AG08395 (cell line): ENCODE results near the gene ANKRD40.

Experiments
- DNase-seq: peaks from one replicate; pipeline ENCODE4 v3.0.0; 2012; ENCODE audit warnings: mixed read lengths, low spot score

ANKRD40 gene

GRCh38 chr17:50649042-50649908, 58.4 kb downstream of the ANKRD40 start:
- DNase-seq, result no peak

DNA sequence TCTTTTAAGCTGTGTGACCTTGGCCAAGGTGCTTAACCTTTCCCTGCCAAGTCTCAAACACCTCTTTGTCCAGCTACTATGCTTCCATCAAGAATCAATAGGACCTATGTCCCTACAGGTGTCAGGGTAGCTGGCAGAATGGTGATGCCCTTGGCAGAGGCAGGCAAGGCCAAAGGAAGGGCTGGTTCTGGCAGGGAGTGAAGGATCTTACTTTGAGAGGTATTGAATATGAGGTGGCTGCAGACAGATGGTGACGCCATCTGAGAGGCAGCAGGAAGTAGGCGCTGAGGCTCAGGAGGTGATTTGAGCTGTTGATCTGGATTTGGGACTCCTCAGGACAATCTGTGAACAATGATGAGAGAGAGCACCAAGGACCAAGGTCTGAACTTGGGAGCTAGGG, 60.5 kb downstream of the ANKRD40 start:
- DNase-seq, result no peak

- no peak for DNase-seq
Observed at GRCh38 chr17:50645748-50646682, 61.7 kb downstream of the ANKRD40 start.
